Mesendoderm (in vitro differentiated cells): Measurements from ENCODE around the gene DEGS2.

Experiments used
- DNase-seq: peaks from one replicate; pipeline ENCODE4 v3.0.0; 2013
- H2AK5ac ChIP-seq: 2 replicates; pipeline ENCODE4 v1.6.1; 2013; ENCODE audit warnings: low read length, inconsistent platforms
- H2BK120ac ChIP-seq: 2 replicates; pipeline ENCODE4 v1.6.1; 2013; ENCODE audit warnings: low read depth, mild to moderate bottlenecking, low read length, moderate library complexity, mixed read lengths
- H2BK15ac ChIP-seq: replicated peaks from 2 replicates; pipeline ENCODE4 v1.6.1; 2013; ENCODE audit warnings: low read depth, mild to moderate bottlenecking, moderate library complexity
- H2BK5ac ChIP-seq: 2 replicates; pipeline ENCODE4 v1.6.1; 2013; ENCODE audit warnings: low read length, inconsistent platforms
- H3K18ac ChIP-seq: 2 replicates; pipeline ENCODE4 v1.6.1; 2013; ENCODE audit warnings: mild to moderate bottlenecking, low read length, mixed read lengths
- H3K23ac ChIP-seq: one replicate; pipeline ENCODE4 v1.6.1; 2013; ENCODE audit warnings: low read length
- H3K27ac ChIP-seq: 2 replicates; pipeline ENCODE4 v1.5.1; 2013; ENCODE audit warnings: low read depth, mild to moderate bottlenecking, inconsistent platforms, low read length, moderate library complexity
- H3K27me3 ChIP-seq: 2 replicates; pipeline ENCODE4 v1.6.1; 2013; ENCODE audit warnings: low read length, control low read depth, mild to moderate bottlenecking, inconsistent platforms; ENCODE audit not compliant: insufficient read depth, poor library complexity
- H3K36me3 ChIP-seq: 2 replicates; pipeline ENCODE4 v1.6.1; 2013; ENCODE audit warnings: low read length, inconsistent platforms; ENCODE audit not compliant: control insufficient read depth, insufficient read depth
- H3K4ac ChIP-seq: one replicate; pipeline ENCODE4 v1.6.1; 2013; ENCODE audit warnings: low read depth, mild to moderate bottlenecking, low read length, moderate library complexity
- H3K4me1 ChIP-seq: 2 replicates; pipeline ENCODE4 v1.6.1; 2013; ENCODE audit warnings: low read depth, low read length, inconsistent platforms; ENCODE audit not compliant: control insufficient read depth
- H3K4me2 ChIP-seq: 2 replicates; pipeline ENCODE4 v1.6.1; 2013; ENCODE audit warnings: low read length
- H3K4me3 ChIP-seq: 2 replicates; pipeline ENCODE4 v1.5.1; 2013; ENCODE audit warnings: mild to moderate bottlenecking, low read length
- H3K56ac ChIP-seq: one replicate; pipeline ENCODE4 v1.6.1; 2013; ENCODE audit warnings: low read length
- H3K79me1 ChIP-seq: 2 replicates; pipeline ENCODE4 v1.6.1; 2013; ENCODE audit warnings: low read length, inconsistent platforms
- H3K79me2 ChIP-seq: 2 replicates; pipeline ENCODE4 v1.6.1; 2013; ENCODE audit warnings: mild to moderate bottlenecking, low read length; ENCODE audit not compliant: control insufficient read depth, insufficient read depth
- H3K9ac ChIP-seq: 2 replicates; pipeline ENCODE4 v1.6.1; 2013; ENCODE audit warnings: low read length, inconsistent platforms
- H4K5ac ChIP-seq: one replicate; pipeline ENCODE4 v1.6.1; 2013; ENCODE audit warnings: low read length
- H4K8ac ChIP-seq: one replicate; pipeline ENCODE4 v1.6.1; 2013; ENCODE audit warnings: low read depth, mild to moderate bottlenecking, control low read depth, low read length, moderate library complexity
- WGBS: extraction: QIAGEN DNeasy Blood & Tissue Kit; methylation state at CpG from one replicate; pipeline ENCODE4 v1.1.7; 2013; ENCODE audit warnings: low lambda C conversion rate, missing lambda C conversion rate; ENCODE audit not compliant: insufficient coverage; ENCODE audit errors: extremely low coverage; 5-methylcytosine and 5-hydroxymethylcytosine counted together

DEGS2 gene

GRCh38 chr14:100103250-100104005 lies 56.0 kb downstream of the DEGS2 start:
- H3K27me3 ChIP-seq: no peaks in the 10 kb centered on the region
- H3K56ac ChIP-seq: no peak overlapping the region
- H3K4ac ChIP-seq: no peak overlapping the region
- no peak for DNase-seq
- H2BK120ac ChIP-seq: no peak overlapping the region
- no peak overlapping the region for H2BK5ac ChIP-seq
- H3K79me2 ChIP-seq: no peaks in the 10 kb centered on the region
- no peak overlapping the region for H3K4me3 ChIP-seq
- H3K4me1 ChIP-seq: no peaks in the 10 kb centered on the region
- H3K36me3 ChIP-seq: no peaks in the 10 kb centered on the region
- no peak overlapping the region for H3K27ac ChIP-seq
- no peak overlapping the region for H3K23ac ChIP-seq
- WGBS: no CpG with 5 or more reads among the region's 10 CpGs
- peaks cover 2% of the 10 kb centered on the region for H3K79me1 ChIP-seq
- no peak overlapping the region for H2BK15ac ChIP-seq
- no peak overlapping the region for H4K8ac ChIP-seq
- no peak overlapping the region for H3K4me2 ChIP-seq
- no peak overlapping the region for H3K9ac ChIP-seq
- no peak overlapping the region for H2AK5ac ChIP-seq
- H3K18ac ChIP-seq: no peak overlapping the region
- no peak overlapping the region for H4K5ac ChIP-seq

GRCh38 chr14:100102156-100102785 lies 57.2 kb downstream of the DEGS2 start:
- Histone ChIP-seq H3K4me1 (no peaks in the 10 kb centered on the region), H2BK120ac (no peak overlapping the region), H3K79me1 (peaks cover 2% of the 10 kb centered on the region), H4K8ac (no peak overlapping the region), H2AK5ac (no peak overlapping the region), H3K36me3 (no peaks in the 10 kb centered on the region), H3K27ac (no peak overlapping the region), H3K56ac (no peak overlapping the region), H3K9ac (no peak overlapping the region), H3K18ac (no peak overlapping the region), H4K5ac (no peak overlapping the region), H2BK15ac (no peak overlapping the region), H3K27me3 (no peaks in the 10 kb centered on the region), H3K4me3 (no peak overlapping the region), H3K79me2 (no peaks in the 10 kb centered on the region), H3K23ac (no peak overlapping the region), H3K4ac (no peak overlapping the region), H3K4me2 (no peak overlapping the region), H2BK5ac (no peak overlapping the region)
- DNase-seq: peak; percentile 43
- no CpG with 5 or more reads among the region's 8 CpGs for WGBS

- Histone ChIP-seq H3K18ac (no peak overlapping the region), H3K56ac (no peak overlapping the region), H3K79me1 (peaks cover 2% of the 10 kb centered on the region), H4K8ac (no peak overlapping the region), H3K9ac (no peak overlapping the region), H2BK15ac (no peak overlapping the region), H4K5ac (no peak overlapping the region), H2AK5ac (no peak overlapping the region), H3K27ac (no peak overlapping the region), H2BK5ac (no peak overlapping the region), H3K27me3 (no peaks in the 10 kb centered on the region), H3K4me3 (no peak overlapping the region), H3K36me3 (no peaks in the 10 kb centered on the region), H3K23ac (no peak overlapping the region), H3K4ac (no peak overlapping the region), H3K79me2 (no peaks in the 10 kb centered on the region), H3K4me1 (no peaks in the 10 kb centered on the region), H2BK120ac (no peak overlapping the region), H3K4me2 (no peak overlapping the region)
- DNase-seq: no peak
- no CpG with 5 or more reads among the region's 14 CpGs for WGBS
These were observed 59.3 kb downstream of the DEGS2 start for GRCh38 chr14:100100032-100100703.

GRCh38 chr14:100098171-100098570 lies 61.3 kb downstream of the DEGS2 start:
- Histone ChIP-seq H4K8ac (no peak overlapping the region), H3K9ac (no peak overlapping the region), H3K79me1 (peaks cover 2% of the 10 kb centered on the region)

GRCh38 chr14:100096656-100097055 lies 62.8 kb downstream of the DEGS2 start:
- H3K9ac ChIP-seq: no peak overlapping the region
- no peak overlapping the region for H3K23ac ChIP-seq
- WGBS: no CpG with 5 or more reads among the region's 3 CpGs
- H2BK5ac ChIP-seq: no peak overlapping the region
- DNase-seq: no peak
- peaks cover 2% of the 10 kb centered on the region for H3K79me1 ChIP-seq
- no peaks in the 10 kb centered on the region for H3K36me3 ChIP-seq
- H3K4me3 ChIP-seq: no peak overlapping the region
- no peak overlapping the region for H3K18ac ChIP-seq
- H4K5ac ChIP-seq: no peak overlapping the region
- H3K4me2 ChIP-seq: no peak overlapping the region
- no peak overlapping the region for H2BK120ac ChIP-seq
- no peaks in the 10 kb centered on the region for H3K27me3 ChIP-seq
- no peak overlapping the region for H2AK5ac ChIP-seq
- no peak overlapping the region for H4K8ac ChIP-seq
- no peak overlapping the region for H3K27ac ChIP-seq
- no peaks in the 10 kb centered on the region for H3K4me1 ChIP-seq
- no peak overlapping the region for H3K56ac ChIP-seq
- H2BK15ac ChIP-seq: no peak overlapping the region
- H3K4ac ChIP-seq: no peak overlapping the region
- H3K79me2 ChIP-seq: no peaks in the 10 kb centered on the region

More at GRCh38 chr14:100098171-100098570, 61.3 kb downstream of the DEGS2 start:
- H3K23ac ChIP-seq: no peak overlapping the region
- no peak overlapping the region for H3K56ac ChIP-seq
- no peak overlapping the region for H3K4ac ChIP-seq
- no peaks in the 10 kb centered on the region for H3K79me2 ChIP-seq
- H3K4me3 ChIP-seq: no peak overlapping the region
- H3K27ac ChIP-seq: no peak overlapping the region
- H3K4me1 ChIP-seq: no peaks in the 10 kb centered on the region
- H2AK5ac ChIP-seq: no peak overlapping the region
- WGBS: no CpG with 5 or more reads among the region's 8 CpGs
- no peak overlapping the region for H2BK120ac ChIP-seq
- no peak for DNase-seq
- no peak overlapping the region for H3K4me2 ChIP-seq
- no peak overlapping the region for H2BK15ac ChIP-seq
- H2BK5ac ChIP-seq: no peak overlapping the region
- H3K36me3 ChIP-seq: no peaks in the 10 kb centered on the region
- H3K27me3 ChIP-seq: no peaks in the 10 kb centered on the region
- H3K18ac ChIP-seq: no peak overlapping the region
- no peak overlapping the region for H4K5ac ChIP-seq
